NCI-H146 treated with DMSO at 0.1 percent for 48 hours (cell line): ENCODE results near the gene DCDC1.

Experiments
- DNase-seq: peaks from one replicate; lab custom pipeline; 2025; ENCODE audit not compliant: unreplicated experiment; lab: John Stamatoyannopoulos, UW

DCDC1 gene

GRCh38 chr11:31106968-31107576, 262.5 kb downstream of the DCDC1 start:
- peak; percentile 73 for DNase-seq

GRCh38 chr11:31106326-31106725, 263.2 kb downstream of the DCDC1 start:
- DNase-seq: peak; percentile 87

- no peak for DNase-seq
Observed at GRCh38 chr11:31102875-31103274, 266.7 kb downstream of the DCDC1 start.

GRCh38 chr11:31102316-31102715, 267.2 kb downstream of the DCDC1 start:
- no peak for DNase-seq

GRCh38 chr11:31096191-31096805, 273.2 kb downstream of the DCDC1 start:
- DNase-seq: no peak

- DNase-seq: no peak
Observed at GRCh38 chr11:31092638-31093037, 276.9 kb downstream of the DCDC1 start.

GRCh38 chr11:31089117-31089516, 280.4 kb downstream of the DCDC1 start:
- no peak for DNase-seq

- no peak for DNase-seq
Observed at GRCh38 chr11:31069447-31070205, 299.9 kb downstream of the DCDC1 start.

GRCh38 chr11:31060880-31061279, 308.7 kb downstream of the DCDC1 start:
- DNase-seq: no peak

GRCh38 chr11:31059529-31059928, 310.0 kb downstream of the DCDC1 start:
- peak; percentile 34 for DNase-seq

GRCh38 chr11:31050061-31050765, 319.3 kb downstream of the DCDC1 start:
- peak; percentile 80 for DNase-seq

- DNase-seq: no peak
Observed at GRCh38 chr11:31045335-31045734, 324.2 kb downstream of the DCDC1 start.

- peak; percentile 67 for DNase-seq
Observed at GRCh38 chr11:31030138-31030792, 339.3 kb downstream of the DCDC1 start.

GRCh38 chr11:31026315-31026714, 343.2 kb downstream of the DCDC1 start:
- DNase-seq: no peak

GRCh38 chr11:31022080-31022479, 347.5 kb downstream of the DCDC1 start:
- peak; percentile 33 for DNase-seq

GRCh38 chr11:31019786-31020185, 349.8 kb downstream of the DCDC1 start:
- DNase-seq: no peak

- no peak for DNase-seq
Observed at GRCh38 chr11:31005202-31005601, 364.3 kb downstream of the DCDC1 start.

GRCh38 chr11:31001427-31001826, 368.1 kb downstream of the DCDC1 start:
- DNase-seq: no peak

GRCh38 chr11:31000381-31000780, 369.2 kb downstream of the DCDC1 start:
- no peak for DNase-seq

- DNase-seq: no peak
Observed at GRCh38 chr11:30992513-30992849, 377.1 kb downstream of the DCDC1 start.

- no peak for DNase-seq
Observed at GRCh38 chr11:30991802-30992512, 377.6 kb downstream of the DCDC1 start.
